DOHH2 (cell line): ENCODE data around the gene DAZAP1.

Experiments
- EZH2phosphoT487 ChIP-seq: fragments of 200-600 bp; sonication (generic); IDR thresholded peaks from 2 replicates; pipeline ENCODE4 v1.6.1; 2017; ENCODE audit warnings: borderline replicate concordance, mild to moderate bottlenecking, antibody characterized with exemption, low read length, moderate library complexity, mixed read lengths
- TF ChIP-seq, protein P1 (sequence below): fragments of 200-600 bp; sonication (generic); IDR thresholded peaks from one replicate; pipeline ENCODE4 v1.5.1; 2014; ENCODE audit warnings: antibody characterized with exemption, mild to moderate bottlenecking, low read depth, low read length; ENCODE audit not compliant: poor library complexity, severe bottlenecking

DNA sequence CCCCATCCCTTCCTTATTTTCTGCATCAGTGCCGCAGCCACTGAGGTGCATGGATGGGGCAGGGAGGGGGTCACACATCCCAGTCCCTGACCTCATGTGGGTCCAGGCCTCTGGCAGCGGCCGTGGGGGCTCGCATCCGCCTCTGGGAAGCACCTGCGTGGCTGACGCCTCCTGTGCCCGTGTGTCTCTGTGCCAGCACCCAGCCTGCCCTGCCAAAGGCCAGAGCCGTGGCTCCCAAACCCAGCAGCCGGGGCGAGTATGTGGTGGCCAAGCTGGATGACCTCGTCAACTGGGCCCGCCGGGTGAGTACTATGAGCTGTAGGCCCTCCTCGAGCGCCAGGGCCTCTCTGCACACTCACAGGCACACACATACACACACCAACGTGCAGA is 18.8 kb upstream of the DAZAP1 start:
- TF ChIP-seq, protein P1, sequence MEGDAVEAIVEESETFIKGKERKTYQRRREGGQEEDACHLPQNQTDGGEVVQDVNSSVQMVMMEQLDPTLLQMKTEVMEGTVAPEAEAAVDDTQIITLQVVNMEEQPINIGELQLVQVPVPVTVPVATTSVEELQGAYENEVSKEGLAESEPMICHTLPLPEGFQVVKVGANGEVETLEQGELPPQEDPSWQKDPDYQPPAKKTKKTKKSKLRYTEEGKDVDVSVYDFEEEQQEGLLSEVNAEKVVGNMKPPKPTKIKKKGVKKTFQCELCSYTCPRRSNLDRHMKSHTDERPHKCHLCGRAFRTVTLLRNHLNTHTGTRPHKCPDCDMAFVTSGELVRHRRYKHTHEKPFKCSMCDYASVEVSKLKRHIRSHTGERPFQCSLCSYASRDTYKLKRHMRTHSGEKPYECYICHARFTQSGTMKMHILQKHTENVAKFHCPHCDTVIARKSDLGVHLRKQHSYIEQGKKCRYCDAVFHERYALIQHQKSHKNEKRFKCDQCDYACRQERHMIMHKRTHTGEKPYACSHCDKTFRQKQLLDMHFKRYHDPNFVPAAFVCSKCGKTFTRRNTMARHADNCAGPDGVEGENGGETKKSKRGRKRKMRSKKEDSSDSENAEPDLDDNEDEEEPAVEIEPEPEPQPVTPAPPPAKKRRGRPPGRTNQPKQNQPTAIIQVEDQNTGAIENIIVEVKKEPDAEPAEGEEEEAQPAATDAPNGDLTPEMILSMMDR, result no peak
- no peak for TF ChIP-seq EZH2phosphoT487
